Lung (tissue), 12 donors: ENCODE measurements around the gene SLC22A23. TPM values are rescaled to one million over a fixed set of nuclear protein-coding genes. Genes with fewer than 3 reads are reported as not detected.

Source experiments
- ATAC-seq: fragments of 200-7000 bp; cut with Tn5 transposase; one replicate; pipeline ENCODE4 v1.9.1; 2020; ENCODE audit warnings: moderate number of reproducible peaks; ENCODE audit not compliant: insufficient read depth, low FRiP score
- DNase-seq, 3 donors: peaks; one replicate each; pipeline ENCODE4 v3.0.0-alpha.2; 2013 to 2017
- H3K27ac ChIP-seq, 2 donors: one replicate each; pipeline ENCODE4 v1.5.1; 2013; ENCODE audit warnings: mild to moderate bottlenecking in 2 of 2, moderate library complexity in 2 of 2, control low read depth in 1 of 2, inconsistent platforms in 1 of 2, low read depth in 1 of 2, low read length in 1 of 2
- H3K27me3 ChIP-seq, 3 donors: one replicate each; pipeline ENCODE4 v1.5.1; 2013; ENCODE audit warnings: low read length in 2 of 3; ENCODE audit not compliant: control insufficient read depth in 3 of 3, insufficient read depth in 3 of 3
- H3K36me3 ChIP-seq, 4 donors: one replicate each; pipeline ENCODE4 v1.5.1; 2013; ENCODE audit warnings: low read length in 4 of 4, mild to moderate bottlenecking in 1 of 4, moderate library complexity in 1 of 4; ENCODE audit not compliant: control insufficient read depth in 4 of 4, insufficient read depth in 4 of 4
- H3K4me1 ChIP-seq, 5 donors: one replicate each; pipeline ENCODE4 v1.5.1; 2013; ENCODE audit warnings: low read length in 5 of 5, mild to moderate bottlenecking in 2 of 5, moderate library complexity in 1 of 5; ENCODE audit not compliant: control insufficient read depth in 5 of 5, insufficient read depth in 5 of 5
- H3K4me3 ChIP-seq: one replicate; pipeline ENCODE4 v1.5.1; 2013; ENCODE audit warnings: mild to moderate bottlenecking, control low read depth, moderate library complexity
- H3K9ac ChIP-seq, 2 donors: one replicate each; pipeline ENCODE4 v1.5.1; 2013; ENCODE audit warnings: low read length in 2 of 2, control low read depth in 1 of 2; ENCODE audit not compliant: insufficient read depth in 1 of 2
- H3K9me3 ChIP-seq, 4 donors: one replicate each; pipeline ENCODE4 v1.5.1; 2013; ENCODE audit warnings: low read length in 3 of 4, mild to moderate bottlenecking in 1 of 4, moderate library complexity in 1 of 4; ENCODE audit not compliant: control insufficient read depth in 4 of 4, insufficient read depth in 3 of 4
- CTCF ChIP-seq: IDR thresholded peaks from 2 replicates; pipeline ENCODE4 v1.5.1; 2012; ENCODE audit warnings: mild to moderate bottlenecking; ENCODE audit errors: control extremely low read depth, extremely low read depth
- WGBS, 2 donors: extraction: QIAGEN DNeasy Blood & Tissue Kit; methylation state at CpG; one replicate each; pipeline ENCODE4 v1.1.7; 2013; 5-methylcytosine and 5-hydroxymethylcytosine counted together
- polyA plus RNA-seq, 2 donors: library from polyadenylated mRNA; stranded (reverse); fragments of 200-250 nt; gene quantifications; one replicate each; pipeline ENCODE4 v1.2.1, GENCODE V29; 2013
- total RNA-seq, 2 donors: library from RNA; depleted of rRNA in 1 of 2; stranded (reverse); fragments of >200 nt in 1 of 2; gene quantifications; one replicate each; pipeline ENCODE4 v1.2.1, GENCODE V29; 2014 to 2021
- donor health status: control.
- donor health status: control.
- donor health status: Bipolar disorder and iron deficiency.
- donor health status: healthy.
- donor health status: DM: yes; HTN: yes; CAD: no.

Gene SLC22A23
- total and polyA plus RNA-seq, 4 donors: 6.6 to 45.6 (median 24.1) TPM

GRCh38 chr6:3349388-3350251, 107.2 kb downstream of the SLC22A23 start:
- Histone ChIP-seq H3K27me3 (no peaks in the 10 kb centered on the region), H3K9ac (no peak overlapping the region), H3K36me3 (no peaks in the 10 kb centered on the region), H3K27ac (no peak overlapping the region), H3K9me3 (no peaks in the 10 kb centered on the region), H3K4me1 (peaks cover 0 to 44% (median 11%) of the 10 kb centered on the region in 5 donors), H3K4me3 (no peak overlapping the region)
- 87 to 88% methylated on average over 8 of the region's 8 CpGs for WGBS, 2 donors
- TF ChIP-seq CTCF: no peak
- DNase-seq: no peak
- no peak for ATAC-seq

GRCh38 chr6:3348821-3349220, 108.0 kb downstream of the SLC22A23 start:
- DNase-seq: no peak
- H3K36me3 ChIP-seq: no peaks in the 10 kb centered on the region
- H3K9me3 ChIP-seq: no peaks in the 10 kb centered on the region
- H3K4me1 ChIP-seq: peaks cover 0 to 41% (median 11%) of the 10 kb centered on the region in 5 donors
- WGBS, 2 donors: 73 to 77% methylated on average over 7 of the region's 7 CpGs
- no peak for ATAC-seq
- no peak for TF ChIP-seq CTCF
- no peak overlapping the region for H3K27ac ChIP-seq
- H3K9ac ChIP-seq: no peak overlapping the region
- no peak overlapping the region for H3K4me3 ChIP-seq
- no peaks in the 10 kb centered on the region for H3K27me3 ChIP-seq

- H3K9ac ChIP-seq: no peak overlapping the region
- 96% methylated on average over 7 of the region's 7 CpGs for WGBS, 2 donors
- ATAC-seq (no peak), DNase-seq (no peak)
- no peaks in the 10 kb centered on the region for H3K36me3 ChIP-seq
- TF ChIP-seq CTCF: no peak
- no peak overlapping the region for H3K4me3 ChIP-seq
- no peak overlapping the region for H3K27ac ChIP-seq
- no peaks in the 10 kb centered on the region for H3K9me3 ChIP-seq
- H3K4me1 ChIP-seq: peaks cover 0 to 43% (median 16%) of the 10 kb centered on the region in 5 donors
- peaks cover 0 to 9% (median 0%) of the 10 kb centered on the region in 3 donors for H3K27me3 ChIP-seq
Measured at GRCh38 chr6:3347826-3348225, 109.0 kb downstream of the SLC22A23 start.
